ENCODE results near the gene SPTBN1.

- TF ChIP-seq BRF2 (CRISPR knock-in tag; IDR thresholded peaks at IDR 0.05) (no peak), ZNF543 (CRISPR knock-in tag; IDR thresholded peaks at IDR 0.05) (no peak), HDAC6 (IDR thresholded peaks at IDR 0.05; ENCODE audit: low read depth, low read length) (no peak), POLR2A (IDR thresholded peaks at IDR 0.05; ENCODE audit: insufficient read depth in 1 of 2, low read depth in 2 of 2, low read length in 2 of 2) (no peak), NKX3-1 (CRISPR knock-in tag; IDR thresholded peaks at IDR 0.05) (no peak), KLF12 (CRISPR knock-in tag; IDR thresholded peaks at IDR 0.05; ENCODE audit: borderline replicate concordance) (no peak), KDM1A (CRISPR knock-in tag; IDR thresholded peaks at IDR 0.05) (no peak), FOXA1 (IDR thresholded peaks at IDR 0.05) (no peak), FOXA1 (CRISPR knock-in tag; IDR thresholded peaks at IDR 0.05) (peak; percentile 51; the same call in 1 of the 2 replicates)
- TF ChIP-seq, protein P1, sequence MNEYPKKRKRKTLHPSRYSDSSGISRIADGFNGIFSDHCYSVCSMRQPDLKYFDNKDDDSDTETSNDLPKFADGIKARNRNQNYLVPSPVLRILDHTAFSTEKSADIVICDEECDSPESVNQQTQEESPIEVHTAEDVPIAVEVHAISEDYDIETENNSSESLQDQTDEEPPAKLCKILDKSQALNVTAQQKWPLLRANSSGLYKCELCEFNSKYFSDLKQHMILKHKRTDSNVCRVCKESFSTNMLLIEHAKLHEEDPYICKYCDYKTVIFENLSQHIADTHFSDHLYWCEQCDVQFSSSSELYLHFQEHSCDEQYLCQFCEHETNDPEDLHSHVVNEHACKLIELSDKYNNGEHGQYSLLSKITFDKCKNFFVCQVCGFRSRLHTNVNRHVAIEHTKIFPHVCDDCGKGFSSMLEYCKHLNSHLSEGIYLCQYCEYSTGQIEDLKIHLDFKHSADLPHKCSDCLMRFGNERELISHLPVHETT (CRISPR knock-in tag; conservative IDR thresholded peaks at IDR 0.05) = no peak
- TF ChIP-seq, protein P2, sequence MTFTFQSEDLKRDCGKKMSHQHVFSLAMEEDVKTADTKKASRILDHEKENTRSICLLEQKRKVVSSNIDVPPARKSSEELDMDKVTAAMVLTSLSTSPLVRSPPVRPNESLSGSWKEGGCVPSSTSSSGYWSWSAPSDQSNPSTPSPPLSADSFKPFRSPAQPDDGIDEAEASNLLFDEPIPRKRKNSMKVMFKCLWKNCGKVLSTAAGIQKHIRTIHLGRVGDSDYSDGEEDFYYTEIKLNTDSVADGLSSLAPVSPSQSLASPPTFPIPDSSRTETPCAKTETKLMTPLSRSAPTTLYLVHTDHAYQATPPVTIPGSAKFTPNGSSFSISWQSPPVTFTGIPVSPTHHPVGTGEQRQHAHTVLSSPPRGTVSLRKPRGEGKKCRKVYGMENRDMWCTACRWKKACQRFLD (CRISPR knock-in tag; IDR thresholded peaks at IDR 0.05; ENCODE audit: borderline replicate concordance) = no peak
These were observed 235.5 kb downstream of the SPTBN1 start for GRCh38 chr2:54691445-54692135.
